ENCODE results near the gene SHANK2. TPM values are rescaled to one million over a fixed set of nuclear protein-coding genes. Genes with fewer than 3 reads are reported as not detected.

Gene SHANK2
- total and polyA plus RNA-seq, 2 of the 4 experiments (the other 2 are of a cell fraction), result 1.6 to 2.2 TPM

DNA sequence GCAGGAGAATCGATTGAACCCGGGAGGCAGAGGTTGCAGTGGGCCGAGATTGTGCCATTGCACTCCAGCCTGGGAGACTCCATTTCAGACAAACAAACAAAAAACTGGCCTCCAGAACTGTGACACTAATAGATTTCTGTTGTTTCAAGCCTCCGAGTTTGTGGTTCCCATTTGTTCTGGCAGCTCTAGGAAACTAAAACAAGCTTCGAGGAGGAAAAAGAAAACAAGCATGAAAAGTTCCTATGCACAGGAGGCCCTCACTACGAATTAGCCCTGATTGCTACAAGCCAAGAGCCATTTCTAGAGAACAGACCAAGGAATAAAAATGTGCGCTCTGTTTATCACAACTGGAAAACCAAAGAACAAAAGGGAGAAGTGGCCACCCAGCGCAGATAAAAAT, 47.8 kb upstream of the SHANK2 start (continued):
- no peak for TF ChIP-seq MXI1 (IDR thresholded peaks at IDR 0.05; ENCODE audit: borderline replicate concordance, low read depth, low read length)

DNA sequence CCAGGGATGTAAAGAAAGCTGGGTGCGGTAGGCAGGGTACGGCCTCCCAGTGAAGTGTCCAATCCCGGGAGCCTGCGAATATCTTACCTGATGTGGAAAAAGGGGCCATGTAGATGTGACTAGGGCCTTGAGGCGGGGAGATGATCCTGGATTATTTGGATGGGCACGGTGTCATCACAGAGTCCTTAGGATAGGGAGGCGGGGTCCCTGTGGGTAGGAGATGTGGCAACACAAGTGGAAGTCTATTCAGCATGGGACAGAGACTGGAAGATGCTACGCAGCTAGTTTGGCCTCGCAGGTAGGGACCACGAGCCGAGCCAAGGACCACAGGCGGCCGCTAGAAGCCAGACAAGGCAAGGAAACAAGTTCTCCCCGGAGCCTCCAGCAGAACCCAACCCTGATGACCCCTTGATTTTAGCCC, 46.4 kb upstream of the SHANK2 start:
- dilution Hi-C loops (cut with HindIII; ENCODE audit: low sequenced_read_pairs, unreplicated experiment) (no loop called here), in situ Hi-C loops (cut with MboI; ENCODE audit: low sequenced_read_pairs) (no loop called here), intact Hi-C loops (cut with micrococcal nuclease) (no loop called here)
- peak overlapping the region; percentile 41 to 99 for H4K8ac ChIP-seq (ENCODE audit: low read depth in 2 of 2, low read length in 2 of 2)
- H3K4ac ChIP-seq (ENCODE audit: low read depth, low read length), result peak overlapping the region; percentile 100
- H3K27ac ChIP-seq (ENCODE audit: insufficient read depth, low read length), result peak overlapping the region; percentile 89
- peaks cover 32% of the 10 kb centered on the region for H3K4me1 ChIP-seq (ENCODE audit: control insufficient read depth, insufficient read depth, low read length)
- H2AK5ac ChIP-seq (ENCODE audit: low read depth, low read length), result peak overlapping the region; percentile 96
- no peaks in the 10 kb centered on the region for H3K27me3 ChIP-seq (ENCODE audit: control insufficient read depth, insufficient read depth, low read length)
- peak overlapping the region; percentile 98 for H3K14ac ChIP-seq (replicated peaks; ENCODE audit: low read depth, low read length)
- no peak for DNase-seq
- H3K56ac ChIP-seq (ENCODE audit: extremely low read depth, insufficient read depth, low read length), result peak overlapping the region; percentile 95
- peak overlapping the region; percentile 99 for H2BK20ac ChIP-seq (ENCODE audit: low read depth, low read length)
- ChIA-PET POLR2A (ENCODE audit: unreplicated experiment) (interaction anchor here (1.0 kb wide), 1 partner anchor 12 kb away, joined by 3 read pairs; no protein-coding TSS in a partner anchor), CTCF (interaction anchor here (1.2 kb wide), 1 partner anchor 58 kb away, joined by 3 read pairs; no protein-coding TSS in a partner anchor)
- peak overlapping the region; percentile 92 for H3K18ac ChIP-seq (ENCODE audit: low read depth, low read length)
- peak overlapping the region; percentile 91 for H2AFZ ChIP-seq (replicated peaks; ENCODE audit: low read length, poor library complexity)
- no peaks in the 10 kb centered on the region for H3K79me1 ChIP-seq (ENCODE audit: low read depth in 1 of 2, low read length in 2 of 2)
- H3K9me1 ChIP-seq (ENCODE audit: insufficient read depth, low read length), result peaks cover 14% of the 10 kb centered on the region
- H2BK120ac ChIP-seq (ENCODE audit: low read depth, low read length), result peak overlapping the region; percentile 100
- H4K5ac ChIP-seq (ENCODE audit: low read depth, low read length), result peak overlapping the region; percentile 81
- peak overlapping the region; percentile 100 for H3K23ac ChIP-seq (ENCODE audit: low read depth, low read length)
- H2AK9ac ChIP-seq (replicated peaks; ENCODE audit: low read depth, low read length, poor library complexity), result peak overlapping the region; percentile 97
- no peaks in the 10 kb centered on the region for H4K20me1 ChIP-seq (ENCODE audit: insufficient read depth, low read length)
- no peaks in the 10 kb centered on the region for H3K36me3 ChIP-seq (ENCODE audit: control insufficient read depth, insufficient read depth, low read length)
- BruUV-seq (replicated peaks), result no TSS peak
- H2BK15ac ChIP-seq (ENCODE audit: low read depth, low read length), result peak overlapping the region; percentile 81
- H3K4me3 ChIP-seq (ENCODE audit: insufficient read depth, low read depth, low read length), result no peak overlapping the region
- H3K9me3 ChIP-seq (ENCODE audit: control insufficient read depth, insufficient read depth, low read length), result no peaks in the 10 kb centered on the region
- H2BK5ac ChIP-seq (ENCODE audit: low read depth, low read length, poor library complexity, severe bottlenecking), result peak overlapping the region; percentile 96
- H3K4me2 ChIP-seq (ENCODE audit: low read depth, low read length), result peak overlapping the region; percentile 74
- no peak for TF ChIP-seq SMC3 (IDR thresholded peaks at IDR 0.05; ENCODE audit: low read depth, low read length)
- TF ChIP-seq, protein P1, sequence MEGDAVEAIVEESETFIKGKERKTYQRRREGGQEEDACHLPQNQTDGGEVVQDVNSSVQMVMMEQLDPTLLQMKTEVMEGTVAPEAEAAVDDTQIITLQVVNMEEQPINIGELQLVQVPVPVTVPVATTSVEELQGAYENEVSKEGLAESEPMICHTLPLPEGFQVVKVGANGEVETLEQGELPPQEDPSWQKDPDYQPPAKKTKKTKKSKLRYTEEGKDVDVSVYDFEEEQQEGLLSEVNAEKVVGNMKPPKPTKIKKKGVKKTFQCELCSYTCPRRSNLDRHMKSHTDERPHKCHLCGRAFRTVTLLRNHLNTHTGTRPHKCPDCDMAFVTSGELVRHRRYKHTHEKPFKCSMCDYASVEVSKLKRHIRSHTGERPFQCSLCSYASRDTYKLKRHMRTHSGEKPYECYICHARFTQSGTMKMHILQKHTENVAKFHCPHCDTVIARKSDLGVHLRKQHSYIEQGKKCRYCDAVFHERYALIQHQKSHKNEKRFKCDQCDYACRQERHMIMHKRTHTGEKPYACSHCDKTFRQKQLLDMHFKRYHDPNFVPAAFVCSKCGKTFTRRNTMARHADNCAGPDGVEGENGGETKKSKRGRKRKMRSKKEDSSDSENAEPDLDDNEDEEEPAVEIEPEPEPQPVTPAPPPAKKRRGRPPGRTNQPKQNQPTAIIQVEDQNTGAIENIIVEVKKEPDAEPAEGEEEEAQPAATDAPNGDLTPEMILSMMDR (conservative IDR thresholded peaks at IDR 0.05; ENCODE audit: low read depth, low read length), result no peak
- no peak for TF ChIP-seq RAD21 (IDR thresholded peaks at IDR 0.05; ENCODE audit: low read length)
- no peak for TF ChIP-seq RCOR1 (IDR thresholded peaks at IDR 0.05; ENCODE audit: insufficient replicate concordance, low read length)
- TF ChIP-seq, protein P2, sequence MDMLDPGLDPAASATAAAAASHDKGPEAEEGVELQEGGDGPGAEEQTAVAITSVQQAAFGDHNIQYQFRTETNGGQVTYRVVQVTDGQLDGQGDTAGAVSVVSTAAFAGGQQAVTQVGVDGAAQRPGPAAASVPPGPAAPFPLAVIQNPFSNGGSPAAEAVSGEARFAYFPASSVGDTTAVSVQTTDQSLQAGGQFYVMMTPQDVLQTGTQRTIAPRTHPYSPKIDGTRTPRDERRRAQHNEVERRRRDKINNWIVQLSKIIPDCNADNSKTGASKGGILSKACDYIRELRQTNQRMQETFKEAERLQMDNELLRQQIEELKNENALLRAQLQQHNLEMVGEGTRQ (IDR thresholded peaks at IDR 0.05; ENCODE audit: low read depth, low read length), result no peak
- TF ChIP-seq MAZ (IDR thresholded peaks at IDR 0.05; ENCODE audit: borderline replicate concordance, low read depth, low read length), result no peak
- TF ChIP-seq CHD1 (IDR thresholded peaks at IDR 0.05; ENCODE audit: low read depth, low read length), result no peak
- TF ChIP-seq CEBPB (IDR thresholded peaks at IDR 0.05; ENCODE audit: low read depth, low read length), result 0 out of 2 replicates have a peak, but pooled peaks have one; percentile 36
- H3K9ac ChIP-seq (ENCODE audit: low read depth, low read length), result peak overlapping the region; percentile 69
- WGBS, 2 experiments (ENCODE audit: extremely low coverage in 2 of 2, insufficient read length in 1 of 2), result 93% methylated on average over 13 of the region's 14 CpGs; no CpG with 5 or more reads in 1 of the 2 experiments
- peak overlapping the region; percentile 99 for H4K91ac ChIP-seq (ENCODE audit: insufficient read depth, low read depth, low read length)
- peak; percentile 25 for ATAC-seq (ENCODE audit: low read depth)
